Lower leg skin (tissue), 3 donors: ENCODE results near the gene GPX5.

Experiments used
- POLR2A ChIP-seq, 2 donors: fragments of 450-650 bp; IDR thresholded peaks; one replicate each; pipeline ENCODE4 v1.6.1; 2016 to 2017; ENCODE audit warnings: antibody characterized with exemption in 2 of 2, mild to moderate bottlenecking in 1 of 2, moderate library complexity in 1 of 2
- TF ChIP-seq, protein P1 (sequence below), 3 donors: fragments of 450-650 bp; IDR thresholded peaks; one replicate each; pipeline ENCODE4 v1.5.1; 2016; ENCODE audit warnings: antibody characterized with exemption in 3 of 3, mild to moderate bottlenecking in 3 of 3, moderate library complexity in 2 of 3

- TF ChIP-seq, protein P1, sequence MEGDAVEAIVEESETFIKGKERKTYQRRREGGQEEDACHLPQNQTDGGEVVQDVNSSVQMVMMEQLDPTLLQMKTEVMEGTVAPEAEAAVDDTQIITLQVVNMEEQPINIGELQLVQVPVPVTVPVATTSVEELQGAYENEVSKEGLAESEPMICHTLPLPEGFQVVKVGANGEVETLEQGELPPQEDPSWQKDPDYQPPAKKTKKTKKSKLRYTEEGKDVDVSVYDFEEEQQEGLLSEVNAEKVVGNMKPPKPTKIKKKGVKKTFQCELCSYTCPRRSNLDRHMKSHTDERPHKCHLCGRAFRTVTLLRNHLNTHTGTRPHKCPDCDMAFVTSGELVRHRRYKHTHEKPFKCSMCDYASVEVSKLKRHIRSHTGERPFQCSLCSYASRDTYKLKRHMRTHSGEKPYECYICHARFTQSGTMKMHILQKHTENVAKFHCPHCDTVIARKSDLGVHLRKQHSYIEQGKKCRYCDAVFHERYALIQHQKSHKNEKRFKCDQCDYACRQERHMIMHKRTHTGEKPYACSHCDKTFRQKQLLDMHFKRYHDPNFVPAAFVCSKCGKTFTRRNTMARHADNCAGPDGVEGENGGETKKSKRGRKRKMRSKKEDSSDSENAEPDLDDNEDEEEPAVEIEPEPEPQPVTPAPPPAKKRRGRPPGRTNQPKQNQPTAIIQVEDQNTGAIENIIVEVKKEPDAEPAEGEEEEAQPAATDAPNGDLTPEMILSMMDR (IDR thresholded peaks at IDR 0.05) = no peak
- no peak for TF ChIP-seq POLR2A (IDR thresholded peaks at IDR 0.05)
Observed at GRCh38 chr6:28555136-28555535, 29.5 kb downstream of the GPX5 start.
